NT2/D1 (cell line): Measurements from ENCODE around the gene EPS15.

Experiments
- DNase-seq: peaks from one replicate; pipeline ENCODE4 v3.0.0-alpha.2; 2011; ENCODE audit warnings: low read depth, low spot score
- H3K27me3 ChIP-seq: 2 replicates; pipeline ENCODE4 v1.6.0; 2011; ENCODE audit warnings: mild to moderate bottlenecking; ENCODE audit not compliant: insufficient read length, insufficient read depth
- H3K36me3 ChIP-seq: 2 replicates; pipeline ENCODE4 v1.6.1; 2011; ENCODE audit warnings: mild to moderate bottlenecking, low read length, mixed read lengths; ENCODE audit not compliant: insufficient read depth, insufficient read length
- H3K4me1 ChIP-seq: 2 replicates; pipeline ENCODE4 v1.5.1; 2011; ENCODE audit not compliant: insufficient read depth, insufficient read length
- H3K4me3 ChIP-seq: 2 replicates; pipeline ENCODE4 v1.5.1; 2011; ENCODE audit warnings: low read depth; ENCODE audit not compliant: insufficient read length
- H3K9ac ChIP-seq: 2 replicates; pipeline ENCODE4 v1.6.0; 2011; ENCODE audit warnings: low read depth; ENCODE audit not compliant: insufficient read length
- H3K9me3 ChIP-seq: 2 replicates; pipeline ENCODE4 v1.5.1; 2011; ENCODE audit warnings: mild to moderate bottlenecking, low read length; ENCODE audit not compliant: insufficient read depth
- SUZ12 ChIP-seq: IDR thresholded peaks from 2 replicates; pipeline ENCODE4 v1.6.1; 2011; ENCODE audit not compliant: insufficient read length, insufficient read depth; ENCODE audit errors: extremely low read depth
- YY1 ChIP-seq: IDR thresholded peaks from 2 replicates; pipeline ENCODE4 v1.6.1; 2011; ENCODE audit not compliant: insufficient read length, insufficient read depth
- ZNF274 ChIP-seq: IDR thresholded peaks from 2 replicates; pipeline ENCODE4 v1.6.1; 2011; ENCODE audit warnings: mild to moderate bottlenecking, low read depth, low read length

The EPS15 gene

DNA sequence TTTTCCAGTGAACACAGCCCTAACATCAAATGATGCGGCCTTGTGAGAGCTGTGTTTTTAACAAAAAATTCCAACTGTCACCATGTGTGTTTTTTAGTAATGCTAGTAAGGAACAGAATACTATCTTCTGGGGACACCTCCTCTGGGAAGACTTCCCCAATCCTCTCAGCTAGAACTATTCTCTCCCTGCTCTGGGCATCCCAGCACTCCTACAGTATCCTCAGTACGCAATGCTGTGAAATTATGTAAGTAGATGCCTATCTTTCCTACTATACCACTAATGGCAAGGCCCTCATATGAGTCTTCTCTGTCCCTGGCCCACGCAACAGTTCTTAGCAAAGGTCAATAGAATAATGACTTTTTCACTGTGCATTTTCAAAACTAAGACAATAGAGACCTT, 169.2 kb downstream of the EPS15 start:
- Histone ChIP-seq H3K36me3 (peaks cover 2% of the 10 kb centered on the region), H3K4me3 (no peak overlapping the region), H3K9ac (no peak overlapping the region), H3K4me1 (peaks cover 7% of the 10 kb centered on the region), H3K27me3 (peaks cover 3% of the 10 kb centered on the region), H3K9me3 (no peaks in the 10 kb centered on the region)
- no peak for TF ChIP-seq SUZ12
- no peak for TF ChIP-seq YY1
- TF ChIP-seq ZNF274, result no peak
- DNase-seq, result no peak

DNA sequence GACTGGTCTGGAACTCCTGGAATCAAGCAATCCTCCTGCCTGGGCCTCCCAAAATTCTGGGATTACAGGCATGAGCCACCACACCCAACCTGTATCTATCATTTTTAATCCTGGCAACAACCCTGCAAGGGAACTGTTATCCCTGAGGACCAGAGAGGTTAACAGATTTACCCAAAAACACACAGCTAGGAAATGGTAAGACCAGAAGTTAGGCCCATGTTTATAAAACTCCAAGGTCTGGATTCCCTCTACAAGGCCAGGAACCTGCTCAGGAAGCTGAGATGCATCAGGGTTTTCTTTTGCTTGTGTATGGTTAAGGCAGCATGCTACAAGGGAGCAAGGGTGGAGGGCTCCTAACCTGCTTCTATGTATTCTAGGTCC, 170.9 kb downstream of the EPS15 start:
- DNase-seq, result no peak
- H3K4me3 ChIP-seq, result no peak overlapping the region
- H3K27me3 ChIP-seq, result peaks cover 20% of the 10 kb centered on the region
- no peak for TF ChIP-seq SUZ12
- no peak for TF ChIP-seq YY1
- no peak overlapping the region for H3K9ac ChIP-seq
- no peaks in the 10 kb centered on the region for H3K36me3 ChIP-seq
- H3K9me3 ChIP-seq, result no peaks in the 10 kb centered on the region
- peaks cover 10% of the 10 kb centered on the region for H3K4me1 ChIP-seq

DNA sequence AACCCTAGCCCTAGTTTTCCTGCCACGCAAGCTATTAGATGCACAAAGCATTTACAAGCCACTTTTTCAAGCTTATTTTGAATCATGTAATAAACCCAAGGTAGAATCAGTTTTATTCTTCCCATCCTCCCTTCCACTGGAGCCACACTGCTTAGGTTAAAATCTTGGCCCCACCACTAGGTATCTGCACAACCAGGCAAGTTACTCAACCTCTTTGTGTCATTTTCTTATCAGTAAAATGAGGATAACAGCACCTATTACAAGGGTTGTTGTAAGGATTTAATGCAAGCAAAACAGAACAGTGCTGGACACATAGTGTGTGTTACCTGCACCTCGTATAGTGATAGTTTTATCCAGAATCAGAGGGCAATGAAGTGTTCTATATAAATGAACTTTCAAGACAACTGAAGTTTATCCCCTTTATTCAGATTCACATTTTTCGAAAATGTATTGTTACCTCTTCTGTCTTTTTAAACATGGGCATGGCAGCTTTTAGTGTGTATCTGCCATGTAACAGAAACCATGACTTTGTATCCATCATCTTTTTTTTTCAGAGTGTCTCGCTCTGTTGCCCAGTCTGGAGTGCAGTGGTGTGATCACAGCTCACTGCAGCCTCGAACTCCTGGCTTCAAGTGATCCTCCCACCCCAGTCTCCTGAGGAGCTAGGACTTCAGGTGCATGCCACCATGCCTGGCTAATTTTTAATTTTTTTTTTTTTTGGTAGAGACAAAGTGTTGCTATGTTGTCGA, 171.5 kb downstream of the EPS15 start:
- no peak overlapping the region for H3K9ac ChIP-seq
- no peak overlapping the region for H3K4me3 ChIP-seq
- H3K9me3 ChIP-seq, result no peaks in the 10 kb centered on the region
- peaks cover 10% of the 10 kb centered on the region for H3K4me1 ChIP-seq
- H3K36me3 ChIP-seq, result no peaks in the 10 kb centered on the region
- H3K27me3 ChIP-seq, result peaks cover 26% of the 10 kb centered on the region
- no peak for DNase-seq
- TF ChIP-seq YY1 (no peak), SUZ12 (no peak), ZNF274 (no peak)

DNA sequence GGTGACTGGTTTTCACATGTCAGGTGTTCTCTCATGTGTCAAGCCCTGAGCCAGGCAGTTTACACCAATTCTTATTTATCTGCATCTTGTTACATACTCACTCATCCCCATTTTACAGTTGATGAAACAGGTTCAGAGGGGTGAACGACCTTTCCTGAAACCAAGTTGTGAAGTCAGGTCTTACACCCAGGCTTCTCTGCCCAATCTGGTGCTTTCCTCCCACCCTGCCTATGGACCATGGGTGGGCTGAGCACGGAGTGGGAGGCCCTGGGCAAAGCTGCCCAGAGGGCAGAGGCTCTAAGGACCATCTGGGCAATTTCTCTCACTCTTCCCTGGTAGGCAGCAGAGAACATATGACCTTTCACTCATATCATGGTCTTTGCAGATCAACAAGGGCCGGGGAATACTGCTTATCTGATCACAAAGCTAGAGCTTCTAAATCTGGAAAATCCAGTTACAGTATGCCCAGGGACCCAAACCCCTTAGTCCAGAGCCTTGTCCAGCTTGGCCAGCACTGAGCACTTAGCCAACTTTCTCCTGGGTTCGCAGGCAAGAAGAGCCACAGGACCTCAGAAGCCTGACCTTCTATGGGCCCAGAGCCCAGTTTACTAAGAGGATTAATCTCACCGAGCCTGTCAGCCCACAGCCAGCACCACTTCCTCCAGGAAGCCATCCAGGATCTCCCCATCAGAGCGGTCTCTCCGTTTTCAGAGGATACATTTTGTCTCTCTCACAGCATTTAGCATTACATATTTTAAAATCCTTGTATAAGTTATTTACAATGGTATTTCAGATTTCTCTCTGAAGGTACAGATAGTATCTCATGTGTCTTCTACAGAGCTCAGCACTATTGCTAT, 172.8 kb downstream of the EPS15 start:
- Histone ChIP-seq H3K4me3 (no peak overlapping the region), H3K9ac (no peak overlapping the region), H3K9me3 (no peaks in the 10 kb centered on the region), H3K27me3 (peaks cover 26% of the 10 kb centered on the region), H3K36me3 (no peaks in the 10 kb centered on the region), H3K4me1 (peaks cover 14% of the 10 kb centered on the region)
- TF ChIP-seq ZNF274 (no peak), YY1 (no peak), SUZ12 (no peak)
- no peak for DNase-seq

DNA sequence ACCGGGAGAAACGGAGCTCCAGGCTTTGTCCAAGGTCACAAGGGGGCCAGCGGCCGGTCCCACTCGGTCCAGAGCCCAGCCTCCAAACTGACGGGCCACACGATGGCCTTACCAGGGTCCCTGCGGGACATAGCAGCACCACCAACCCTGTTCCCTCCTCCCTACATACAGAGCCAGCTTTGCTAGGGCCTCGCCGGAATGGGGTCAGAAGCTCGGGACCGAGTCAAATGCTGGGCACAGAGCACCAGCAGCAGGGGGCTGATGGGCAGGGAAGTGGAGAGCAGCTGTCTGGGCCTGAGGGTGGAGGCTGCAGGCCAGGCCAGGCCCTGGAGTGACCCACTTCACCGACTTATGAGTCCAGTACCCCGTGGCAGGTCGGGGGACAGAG, 173.8 kb downstream of the EPS15 start:
- no peak overlapping the region for H3K4me3 ChIP-seq
- H3K36me3 ChIP-seq, result no peaks in the 10 kb centered on the region
- H3K4me1 ChIP-seq, result peaks cover 14% of the 10 kb centered on the region
- H3K9ac ChIP-seq, result peak overlapping the region; percentile 27
- no peak for DNase-seq
- H3K9me3 ChIP-seq, result no peaks in the 10 kb centered on the region
- TF ChIP-seq ZNF274 (no peak), YY1 (no peak), SUZ12 (no peak)
- H3K27me3 ChIP-seq, result peaks cover 26% of the 10 kb centered on the region

DNA sequence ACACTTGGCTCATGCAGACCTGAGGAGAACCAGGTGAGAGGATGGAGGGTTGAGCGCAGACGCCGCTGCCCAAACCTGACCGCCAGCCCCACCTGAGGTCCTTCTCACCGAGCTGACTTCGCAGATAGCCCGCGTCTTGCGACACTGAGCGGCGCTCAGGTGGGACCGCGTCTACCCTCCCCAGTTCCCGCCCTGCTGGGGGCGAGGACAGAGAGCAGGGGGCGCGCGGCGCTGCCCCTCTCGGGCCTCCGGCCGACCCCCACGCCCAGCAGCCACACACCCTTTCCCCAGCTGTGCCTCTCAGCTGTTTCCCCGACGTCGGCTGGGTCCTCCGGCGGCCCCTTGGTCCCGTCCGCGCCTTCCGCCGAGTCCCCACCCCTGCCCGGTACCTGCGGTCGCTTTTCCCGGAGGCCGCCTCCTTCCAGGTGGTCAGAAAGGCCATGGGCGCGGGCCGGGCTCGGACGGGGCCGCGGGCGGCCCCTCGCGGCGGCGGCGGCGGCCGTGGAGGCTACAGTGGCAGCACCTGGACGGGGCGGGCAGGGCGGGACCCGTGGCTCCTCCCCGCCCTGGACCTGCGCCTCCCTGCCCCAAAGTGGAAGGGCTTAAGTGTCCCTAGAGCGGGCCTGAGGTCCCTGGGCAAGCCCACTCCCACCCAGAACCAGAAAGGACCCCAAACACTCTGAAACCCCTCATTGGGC, 174.3 kb downstream of the EPS15 start:
- peaks cover 26% of the 10 kb centered on the region for H3K27me3 ChIP-seq
- DNase-seq, result no peak
- H3K4me3 ChIP-seq, result peak overlapping the region; percentile 44
- H3K9ac ChIP-seq, result peak overlapping the region; percentile 79
- peaks cover 14% of the 10 kb centered on the region for H3K4me1 ChIP-seq
- H3K9me3 ChIP-seq, result no peaks in the 10 kb centered on the region
- no peak for TF ChIP-seq SUZ12
- TF ChIP-seq YY1, result no peak
- no peak for TF ChIP-seq ZNF274
- no peaks in the 10 kb centered on the region for H3K36me3 ChIP-seq

DNA sequence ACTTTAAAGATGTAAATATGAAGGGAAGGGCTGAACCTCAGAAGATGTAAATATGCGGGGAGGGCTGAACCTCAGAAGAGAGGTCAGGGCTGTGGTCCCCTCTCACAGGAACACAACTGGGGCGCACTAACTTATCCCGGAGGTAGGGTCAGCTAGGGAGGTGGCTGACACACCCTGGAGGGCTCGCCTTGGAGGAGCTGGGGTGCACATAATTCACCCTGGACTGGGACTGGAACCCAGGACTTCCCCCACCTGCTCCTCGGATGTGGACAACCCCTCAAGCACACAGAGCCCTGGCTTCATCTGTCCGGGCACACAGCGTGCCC, 174.8 kb downstream of the EPS15 start:
- peak overlapping the region; percentile 79 for H3K9ac ChIP-seq
- no peak for DNase-seq
- H3K36me3 ChIP-seq, result no peaks in the 10 kb centered on the region
- peak overlapping the region; percentile 44 for H3K4me3 ChIP-seq
- peaks cover 14% of the 10 kb centered on the region for H3K4me1 ChIP-seq
- peaks cover 26% of the 10 kb centered on the region for H3K27me3 ChIP-seq
- TF ChIP-seq ZNF274 (no peak), YY1 (no peak), SUZ12 (no peak)
- no peaks in the 10 kb centered on the region for H3K9me3 ChIP-seq
